H1 (cell line): ENCODE measurements around the gene MYO5B. TPM values are rescaled to one million over a fixed set of nuclear protein-coding genes. Genes with fewer than 3 reads are reported as not detected.

ENCODE experiments used
- CTCF ChIA-PET: fragments of 300-600 bp; sonication (Branson Sonifier 250); formaldehyde crosslinking; loops from one replicate; lab custom pipeline; 2021; ENCODE audit not compliant: partially characterized antibody; lab: Charles Lee
- POLR2A ChIA-PET: fragments of 300-600 bp; sonication (Branson Sonifier 250); formaldehyde crosslinking; loops from one replicate; lab custom pipeline; 2021; ENCODE audit warnings: inconsistent platforms; ENCODE audit not compliant: partially characterized antibody; lab: Charles Lee
- DNase-seq, 2 experiments: peaks; one replicate each; pipeline versions ENCODE4 v3.0.0 to v3.0.0-alpha.2; 2010 to 2022; ENCODE audit warnings: low spot score in 2 of 2, low read depth in 1 of 2, mixed read lengths in 1 of 2
- FAIRE-seq: peaks from 2 replicates; lab custom pipeline; 2011; peaks lifted over from hg19 to GRCh38; lab: Jason Lieb, UNC
- H2AFZ ChIP-seq: 2 replicates; pipeline ENCODE4 v1.8.1; 2012; ENCODE audit warnings: low read length, inconsistent platforms
- H2AK5ac ChIP-seq: 2 replicates; pipeline ENCODE4 v1.6.1; 2013; ENCODE audit warnings: low read depth, low read length
- H2BK120ac ChIP-seq: replicated peaks from 2 replicates; pipeline ENCODE3; 2013; ENCODE audit warnings: low read depth, low read length, inconsistent platforms
- H2BK12ac ChIP-seq: 2 replicates; pipeline ENCODE4 v1.6.1; 2013; ENCODE audit warnings: low read depth, low read length
- H2BK15ac ChIP-seq: 2 replicates; pipeline ENCODE4 v1.6.1; 2013; ENCODE audit warnings: low read length
- H2BK20ac ChIP-seq: 2 replicates; pipeline ENCODE4 v1.6.1; 2013; ENCODE audit warnings: low read length
- H2BK5ac ChIP-seq: 2 replicates; pipeline ENCODE4 v1.6.1; 2013; ENCODE audit warnings: low read depth, low read length
- H3K14ac ChIP-seq: 2 replicates; pipeline ENCODE4 v1.6.1; 2013; ENCODE audit warnings: inconsistent platforms; ENCODE audit not compliant: insufficient read length
- H3K18ac ChIP-seq: 2 replicates; pipeline ENCODE4 v1.6.1; 2013; ENCODE audit warnings: low read length; ENCODE audit errors: extremely low read depth
- H3K23ac ChIP-seq: 2 replicates; pipeline ENCODE4 v1.6.1; 2013; ENCODE audit warnings: inconsistent platforms; ENCODE audit not compliant: insufficient read length
- H3K23me2 ChIP-seq: 2 replicates; pipeline ENCODE4 v1.6.1; 2013; ENCODE audit warnings: low read depth, low read length
- H3K27ac ChIP-seq: 2 replicates; pipeline ENCODE4 v1.6.1; 2011; ENCODE audit warnings: low read depth, low read length, inconsistent platforms
- H3K27me3 ChIP-seq, 4 experiments: replicated peaks in 1 of 4; 1 replicate in 1 of 4; 2 replicates in 3 of 4; pipeline versions ENCODE4 v1.6.1 to v1.8.1; 2011 to 2013; ENCODE audit warnings: low read length in 3 of 4, mild to moderate bottlenecking in 3 of 4, inconsistent platforms in 2 of 4, mixed read lengths in 2 of 4, moderate library complexity in 1 of 4; ENCODE audit not compliant: control insufficient read depth in 3 of 4, insufficient read depth in 3 of 4; ENCODE audit errors: extremely low read depth in 1 of 4
- H3K36me3 ChIP-seq, 4 experiments: 2 replicates each; pipeline versions ENCODE4 v1.6.1 to v1.8.1; 2011 to 2013; ENCODE audit warnings: mild to moderate bottlenecking in 4 of 4, low read length in 3 of 4, moderate library complexity in 2 of 4, control low read depth in 1 of 4, inconsistent platforms in 1 of 4; ENCODE audit not compliant: insufficient read depth in 4 of 4, control insufficient read depth in 2 of 4
- H3K4ac ChIP-seq: replicated peaks from 2 replicates; pipeline ENCODE3; 2013; ENCODE audit warnings: low read length, low read depth, mixed read lengths, inconsistent platforms; ENCODE audit not compliant: insufficient read length
- H3K4me1 ChIP-seq, 4 experiments: replicated peaks in 1 of 4; 1 replicate in 1 of 4; 2 replicates in 3 of 4; pipeline versions ENCODE4 v1.6.1 to v1.8.1; 2011 to 2013; ENCODE audit warnings: low read length in 3 of 4, inconsistent platforms in 2 of 4, mixed read lengths in 1 of 4; ENCODE audit not compliant: insufficient read depth in 4 of 4, control insufficient read depth in 3 of 4
- H3K4me2 ChIP-seq, 2 experiments: 2 replicates each; pipeline versions ENCODE4 v1.6.1 to v1.8.1; 2011 to 2013; ENCODE audit warnings: low read depth in 2 of 2, low read length in 2 of 2, control low read depth in 1 of 2, inconsistent platforms in 1 of 2, mild to moderate bottlenecking in 1 of 2; ENCODE audit not compliant: insufficient read depth in 1 of 2
- H3K4me3 ChIP-seq, 4 experiments: fragments of 200-600, 300-600 bp in 1 of 4; sonication (generic), shearing (Covaris generic), sonication (Bioruptor Twin) in 1 of 4; 2 replicates each; pipeline versions ENCODE4 v1.5.1 to v1.8.1; 2011 to 2016; ENCODE audit warnings: low read length in 4 of 4, low read depth in 3 of 4, control low read depth in 2 of 4, inconsistent platforms in 2 of 4, mild to moderate bottlenecking in 2 of 4, mixed read lengths in 1 of 4, moderate library complexity in 1 of 4; ENCODE audit not compliant: insufficient read depth in 2 of 4; ENCODE audit errors: extremely low read depth in 1 of 4
- H3K56ac ChIP-seq: replicated peaks from 2 replicates; pipeline ENCODE3; 2013; ENCODE audit warnings: low read depth, mild to moderate bottlenecking, mixed read lengths, low read length, inconsistent platforms; ENCODE audit not compliant: insufficient read length
- H3K79me1 ChIP-seq: 2 replicates; pipeline ENCODE4 v1.6.1; 2013; ENCODE audit warnings: low read depth, low read length, control low read depth
- H3K79me2 ChIP-seq, 2 experiments: 2 replicates each; pipeline versions ENCODE4 v1.6.1 to v1.8.1; 2012 to 2013; ENCODE audit warnings: low read length in 2 of 2, mild to moderate bottlenecking in 2 of 2, inconsistent platforms in 1 of 2; ENCODE audit not compliant: insufficient read depth in 2 of 2, control insufficient read depth in 1 of 2
- H3K9ac ChIP-seq, 4 experiments: replicated peaks in 1 of 4; 1 replicate in 1 of 4; 2 replicates in 3 of 4; pipeline versions ENCODE4 v1.6.1 to v1.8.1; 2011 to 2013; ENCODE audit warnings: low read depth in 3 of 4, low read length in 3 of 4, control low read depth in 2 of 4, mild to moderate bottlenecking in 2 of 4, moderate library complexity in 2 of 4, inconsistent platforms in 1 of 4; ENCODE audit errors: extremely low read depth in 1 of 4
- H3K9me3 ChIP-seq, 2 experiments: 2 replicates each; pipeline versions ENCODE4 v1.6.1 to v1.8.1; 2012 to 2013; ENCODE audit warnings: mild to moderate bottlenecking in 2 of 2, moderate library complexity in 2 of 2, control low read depth in 1 of 2, inconsistent platforms in 1 of 2, low read depth in 1 of 2, low read length in 1 of 2, mixed read lengths in 1 of 2; ENCODE audit not compliant: insufficient read depth in 2 of 2
- H4K20me1 ChIP-seq, 2 experiments: replicated peaks in 1 of 2; 2 replicates each; pipeline versions ENCODE3 to v1.8.1; 2011 to 2013; ENCODE audit warnings: inconsistent platforms in 2 of 2, low read length in 2 of 2, mild to moderate bottlenecking in 1 of 2; ENCODE audit not compliant: insufficient read depth in 2 of 2, control insufficient read depth in 1 of 2
- H4K5ac ChIP-seq: 2 replicates; pipeline ENCODE4 v1.6.1; 2013; ENCODE audit warnings: low read length, low read depth, mixed read lengths, inconsistent platforms; ENCODE audit not compliant: insufficient read length
- H4K8ac ChIP-seq: 2 replicates; pipeline ENCODE4 v1.8.0; 2013; ENCODE audit warnings: mild to moderate bottlenecking, moderate library complexity, low read length, inconsistent platforms; ENCODE audit not compliant: insufficient read depth; ENCODE audit errors: extremely low read depth
- H4K91ac ChIP-seq: replicated peaks from 2 replicates; pipeline ENCODE3; 2013; ENCODE audit warnings: low read length, mixed read lengths, inconsistent platforms; ENCODE audit not compliant: insufficient read length
- BCL11A ChIP-seq, 2 experiments: IDR thresholded peaks; one replicate each; pipeline ENCODE4 v1.6.1; 2011; ENCODE audit warnings: low read depth in 2 of 2, low read length in 2 of 2, mild to moderate bottlenecking in 2 of 2
- HDAC2 ChIP-seq, 2 experiments: fragments of 300-600 bp in 1 of 2; sonication (generic) in 1 of 2; IDR thresholded peaks; 2 replicates each; pipeline ENCODE4 v1.6.1; 2011 to 2012; ENCODE audit warnings: low read depth in 2 of 2, low read length in 2 of 2, mild to moderate bottlenecking in 2 of 2, moderate library complexity in 2 of 2, borderline replicate concordance in 1 of 2, inconsistent platforms in 1 of 2
- JUND ChIP-seq: IDR thresholded peaks from 2 replicates; pipeline ENCODE4 v1.6.1; 2011; ENCODE audit warnings: mild to moderate bottlenecking, improper control_type of control experiment, low read length
- KDM1A ChIP-seq: fragments of 200-600, 300-600 bp; sonication (generic); IDR thresholded peaks from 2 replicates; pipeline ENCODE4 v1.7.1; 2016; ENCODE audit warnings: mild to moderate bottlenecking, low read length, borderline replicate concordance
- MAFK ChIP-seq: IDR thresholded peaks from 2 replicates; pipeline ENCODE4 v1.6.1; 2012; ENCODE audit warnings: low read depth, mild to moderate bottlenecking, improper control_type of control experiment, low read length
- POLR2A ChIP-seq, 2 experiments: IDR thresholded peaks; 1 replicate in 1 of 2; 2 replicates in 1 of 2; pipeline ENCODE4 v1.6.1; 2011; ENCODE audit warnings: low read depth in 2 of 2, low read length in 2 of 2, mild to moderate bottlenecking in 2 of 2; ENCODE audit errors: control extremely low read depth in 1 of 2
- TCF12 ChIP-seq: IDR thresholded peaks from 2 replicates; pipeline ENCODE4 v1.6.1; 2011; ENCODE audit warnings: low read depth, mild to moderate bottlenecking, low read length
- ZNF274 ChIP-seq: IDR thresholded peaks from 2 replicates; pipeline ENCODE4 v1.7.0; 2012; ENCODE audit warnings: low read length, borderline replicate concordance; ENCODE audit errors: extremely low read depth
- WGBS, 2 experiments: shearing (Covaris generic) in 1 of 2; methylation state at CpG; one replicate each; pipeline versions ENCODE4 v1.1.6 to v1.1.7; 2013 to 2015; ENCODE audit warnings: low lambda C conversion rate in 2 of 2, mixed read lengths in 2 of 2, inconsistent platforms in 1 of 2, low coverage in 1 of 2, missing lambda C conversion rate in 1 of 2; ENCODE audit not compliant: insufficient replicate concordance in 2 of 2, insufficient coverage in 1 of 2, insufficient read length in 1 of 2; ENCODE audit errors: extremely low coverage in 1 of 2, missing lambda C conversion rate in 1 of 2; 5-methylcytosine and 5-hydroxymethylcytosine counted together
- polyA plus RNA-seq, 7 experiments: library from polyadenylated mRNA; depleted of rRNA in 3 of 7; stranded (reverse) in 5 of 7; unstranded in 2 of 7; fragments of >200 nt in 5 of 7; fragments of 200-250 nt in 2 of 7; gene quantifications; 1 replicate in 5 of 7; 2 replicates in 1 of 7; 4 replicates in 1 of 7; pipeline versions ENCODE4 v1.2.1 to v1.2.3, GENCODE V29; 2011 to 2013; ENCODE audit warnings: missing spikeins in 2 of 7, mixed read lengths in 2 of 7
- total RNA-seq: library from RNA; stranded (reverse); fragmentation: NEBNext Ultra II Directional; extraction: Animal tissue kit (Norgen Biotek cat#: 25700); gene quantifications from 2 replicates; pipeline ENCODE4 v1.2.1, GENCODE V29; 2021
- TF ChIP-seq, protein P1 (sequence below): IDR thresholded peaks from 2 replicates; pipeline ENCODE4 v1.6.1; 2012; ENCODE audit warnings: low read length, inconsistent platforms

The MYO5B gene
- total and polyA plus RNA-seq, 2 of the 8 experiments (the other 6 are each of a cell fraction or from before 2014, with no cell fraction given), result 6.4 to 7.7 TPM

- no peak overlapping the region for H2AFZ ChIP-seq
- H2BK120ac ChIP-seq, result no peak overlapping the region
- WGBS, 2 experiments, result 83% methylated on average over 4 of the region's 4 CpGs; no CpG with 5 or more reads in 1 of the 2 experiments
- no peaks in the 10 kb centered on the region for H3K79me1 ChIP-seq
- no peaks in the 10 kb centered on the region for H3K4me1 ChIP-seq
- H3K4me3 ChIP-seq, result no peak overlapping the region
- no peak overlapping the region for H3K18ac ChIP-seq
- FAIRE-seq (no peak), DNase-seq (no peak)
- no peak overlapping the region for H3K9ac ChIP-seq
- H3K4ac ChIP-seq, result no peak overlapping the region
- ChIA-PET CTCF (no interaction called here), POLR2A (no interaction called here)
- H2BK5ac ChIP-seq, result peak overlapping the region; percentile 37; the same call in 1 of the 2 replicates
- H3K23me2 ChIP-seq, result no peaks in the 10 kb centered on the region; the same call in 1 of the 2 replicates
- H2BK15ac ChIP-seq, result no peak overlapping the region
- no peak overlapping the region for H4K5ac ChIP-seq
- no peaks in the 10 kb centered on the region for H4K20me1 ChIP-seq
- H2AK5ac ChIP-seq, result no peak overlapping the region
- H2BK12ac ChIP-seq, result no peak overlapping the region
- H3K56ac ChIP-seq, result no peak overlapping the region
- no peak overlapping the region for H3K14ac ChIP-seq
- no peak overlapping the region for H4K91ac ChIP-seq
- H3K23ac ChIP-seq, result no peak overlapping the region
- H4K8ac ChIP-seq, result no peak overlapping the region
- no peak for TF ChIP-seq POLR2A (IDR thresholded peaks at IDR 0.05; ENCODE audit: control extremely low read depth in 1 of 2, low read depth in 2 of 2, low read length in 2 of 2)
- TF ChIP-seq ZNF274, result no peak
- TF ChIP-seq MAFK, result no peak
- TF ChIP-seq, protein P1, sequence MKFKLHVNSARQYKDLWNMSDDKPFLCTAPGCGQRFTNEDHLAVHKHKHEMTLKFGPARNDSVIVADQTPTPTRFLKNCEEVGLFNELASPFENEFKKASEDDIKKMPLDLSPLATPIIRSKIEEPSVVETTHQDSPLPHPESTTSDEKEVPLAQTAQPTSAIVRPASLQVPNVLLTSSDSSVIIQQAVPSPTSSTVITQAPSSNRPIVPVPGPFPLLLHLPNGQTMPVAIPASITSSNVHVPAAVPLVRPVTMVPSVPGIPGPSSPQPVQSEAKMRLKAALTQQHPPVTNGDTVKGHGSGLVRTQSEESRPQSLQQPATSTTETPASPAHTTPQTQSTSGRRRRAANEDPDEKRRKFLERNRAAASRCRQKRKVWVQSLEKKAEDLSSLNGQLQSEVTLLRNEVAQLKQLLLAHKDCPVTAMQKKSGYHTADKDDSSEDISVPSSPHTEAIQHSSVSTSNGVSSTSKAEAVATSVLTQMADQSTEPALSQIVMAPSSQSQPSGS, result no peak
- TF ChIP-seq HDAC2 (IDR thresholded peaks at IDR 0.05; ENCODE audit: borderline replicate concordance in 1 of 2, low read depth in 2 of 2, low read length in 2 of 2), result no peak
- TF ChIP-seq KDM1A, result no peak
- no peak for TF ChIP-seq TCF12
- TF ChIP-seq JUND, result no peak
- no peak for TF ChIP-seq BCL11A (IDR thresholded peaks at IDR 0.05; ENCODE audit: low read depth in 2 of 2, low read length in 2 of 2)
- H3K4me2 ChIP-seq, result no peak overlapping the region
- no peak overlapping the region for H3K27ac ChIP-seq
- no peaks in the 10 kb centered on the region for H3K27me3 ChIP-seq
- H3K9me3 ChIP-seq, result no peaks in the 10 kb centered on the region
- no peaks in the 10 kb centered on the region for H3K79me2 ChIP-seq
- H3K36me3 ChIP-seq, result no peaks in the 10 kb centered on the region
- no peak overlapping the region for H2BK20ac ChIP-seq
Observed at GRCh38 chr18:49936821-49937220, 258.1 kb downstream of the MYO5B start.
